Gastrocnemius medialis (tissue), 4 donors: ENCODE measurements around the gene SHISA3. TPM values are rescaled to one million over a fixed set of nuclear protein-coding genes. Genes with fewer than 3 reads are reported as not detected.

Source experiments
- ATAC-seq, 2 donors: fragments of 150-250 bp; one replicate each; pipeline ENCODE4 v1.9.1; 2016
- DNase-seq, 2 donors: peaks; one replicate each; pipeline ENCODE4 v3.0.0-alpha.2; 2019
- H3K27ac ChIP-seq, 4 donors: fragments of 200-600 bp; sonication (generic); 1 replicate in 1 of 4; 2 replicates in 3 of 4; pipeline ENCODE4 v1.5.1; 2016 to 2018; ENCODE audit warnings: mild to moderate bottlenecking in 2 of 4, moderate library complexity in 1 of 4
- H3K27me3 ChIP-seq, 3 donors: fragments of 200-600 bp; sonication (generic) in 2 of 3; 1 replicate in 1 of 3; 2 replicates in 2 of 3; pipeline versions ENCODE4 v1.5.1 to v1.6.0; 2016 to 2019; ENCODE audit warnings: mild to moderate bottlenecking in 1 of 3, moderate library complexity in 1 of 3
- H3K36me3 ChIP-seq, 2 donors: fragments of 200-600 bp; sonication (generic) in 1 of 2; one replicate each; pipeline ENCODE4 v1.5.1; 2017 to 2018
- H3K4me1 ChIP-seq, 2 donors: fragments of 200-600 bp; sonication (generic) in 1 of 2; one replicate each; pipeline ENCODE4 v1.5.1; 2016 to 2017; ENCODE audit warnings: mild to moderate bottlenecking in 2 of 2
- H3K4me3 ChIP-seq, 4 donors: fragments of 200-600 bp; sonication (generic) in 3 of 4; 1 replicate in 1 of 4; 2 replicates in 3 of 4; pipeline ENCODE4 v1.5.1; 2016 to 2019; ENCODE audit warnings: mild to moderate bottlenecking in 2 of 4
- H3K9me3 ChIP-seq, 3 donors: fragments of 200-600 bp; sonication (generic) in 2 of 3; 1 replicate in 1 of 3; 2 replicates in 2 of 3; pipeline ENCODE4 v1.5.1; 2016 to 2019
- CTCF ChIP-seq, 5 experiments: fragments of 450-650 bp in 3 of 5; fragments of 200-600 bp in 2 of 5; sonication (generic) in 2 of 5; IDR thresholded peaks in 4 of 5; conservative IDR thresholded peaks in 1 of 5; 1 replicate in 4 of 5; 2 replicates in 1 of 5; pipeline ENCODE4 v1.5.1; 2016 to 2019; ENCODE audit warnings: antibody characterized with exemption in 5 of 5, mild to moderate bottlenecking in 3 of 5, moderate library complexity in 3 of 5
- POLR2A ChIP-seq, 2 donors: fragments of 450-650 bp; IDR thresholded peaks; one replicate each; pipeline ENCODE4 v1.6.1; 2017; ENCODE audit warnings: antibody characterized with exemption in 2 of 2, mild to moderate bottlenecking in 2 of 2, moderate library complexity in 2 of 2
- in situ Hi-C, 4 donors: fragments of 200-750 bp; cut with MboI; loops; one replicate each; pipeline versions ENCODE4 v1.15.0 to v1.8.0; 2017; ENCODE audit warnings: low sequenced_read_pairs in 4 of 4
- intact Hi-C: fragments of 100-400 bp; cut with DNase I; formaldehyde crosslinking; loops from one replicate; pipeline ENCODE4 v1.15.1; 2023; ENCODE audit warnings: low total_unique reads
- total RNA-seq, 4 donors: library from RNA; depleted of rRNA; stranded (reverse); fragments of >200 nt; gene quantifications; one replicate each; pipeline versions ENCODE4 v1.1.0 to v1.2.3, GENCODE V29; 2016

The SHISA3 gene
- total RNA-seq: 1 to 10 TPM in 3 of 4 donors, under 1 TPM in 1; 0.31 to 2.1 (median 1.2) TPM

- peak within 1 kb of the TSS in 2 of 4 donors; percentile 13 to 43 for H3K27ac ChIP-seq
Measured at GRCh38 chr4:42396752-42397634, at the start of gene SHISA3. Gene SHISA3 (plus strand): TSS chr4:42397488. CDS start chr4:42398057, 569 bp downstream.

GRCh38 chr4:42348247-42348646 lies 49.0 kb upstream of the SHISA3 start:
- DNase-seq: peak in 1 of 2 donors; percentile 34
- ATAC-seq: peak; percentile 49 to 78
- Histone ChIP-seq H3K9me3 (no peaks in the 10 kb centered on the region), H3K4me3 (no peak overlapping the region), H3K27me3 (no peaks in the 10 kb centered on the region), H3K4me1 (no peaks in the 10 kb centered on the region), H3K27ac (peak overlapping the region in 1 of 4 donors; percentile 22), H3K36me3 (no peaks in the 10 kb centered on the region)
- in situ Hi-C loops: no loop called here
- intact Hi-C loops: loop anchor here (10.0 kb wide), 1 partner anchor 63 kb away; no protein-coding TSS in a partner anchor
- TF ChIP-seq CTCF (IDR thresholded peaks at IDR 0.05 in 4 of 5, conservative IDR thresholded peaks at IDR 0.05 in 1 of 5): no peak
- no peak for TF ChIP-seq POLR2A (IDR thresholded peaks at IDR 0.05)

More at GRCh38 chr4:42396752-42397634, at the start of gene SHISA3:
- Histone ChIP-seq H3K4me1 (peaks cover 6 to 28% of the 10 kb centered on the region in 2 donors), H3K4me3 (peak within 1 kb of the TSS; percentile 57 to 86 (median 60)), H3K27me3 (peaks cover 41 to 64% (median 43%) of the 10 kb centered on the region in 3 donors), H3K36me3 (no peaks in the 10 kb centered on the region), H3K9me3 (no peaks in the 10 kb centered on the region)
- intact Hi-C loops: no loop called here
- peak in 1 of 2 donors; percentile 29 for ATAC-seq
- peak in 1 of 2 donors; percentile 5 for DNase-seq
- in situ Hi-C loops: no loop called here
- TF ChIP-seq POLR2A (IDR thresholded peaks at IDR 0.05) (no peak), CTCF (IDR thresholded peaks at IDR 0.05 in 4 of 5, conservative IDR thresholded peaks at IDR 0.05 in 1 of 5) (no peak)

- TF ChIP-seq POLR2A (IDR thresholded peaks at IDR 0.05) (no peak), CTCF (IDR thresholded peaks at IDR 0.05 in 4 of 5, conservative IDR thresholded peaks at IDR 0.05 in 1 of 5) (no peak)
- no peak for DNase-seq
- no peaks in the 10 kb centered on the region for H3K4me1 ChIP-seq
- intact Hi-C loops: loop anchor here (10.0 kb wide), 1 partner anchor 64 kb away; no protein-coding TSS in a partner anchor
- H3K36me3 ChIP-seq: no peaks in the 10 kb centered on the region
- in situ Hi-C loops: no loop called here
- H3K4me3 ChIP-seq: no peak overlapping the region
- peak overlapping the region in 1 of 4 donors; percentile 22 for H3K27ac ChIP-seq
- peak in 1 of 2 donors; percentile 24 for ATAC-seq
- H3K27me3 ChIP-seq: no peaks in the 10 kb centered on the region
- H3K9me3 ChIP-seq: no peaks in the 10 kb centered on the region
Measured at GRCh38 chr4:42348692-42349091, 48.6 kb upstream of the SHISA3 start.

- no peak for DNase-seq
- H3K27me3 ChIP-seq: no peaks in the 10 kb centered on the region
- H3K36me3 ChIP-seq: no peaks in the 10 kb centered on the region
- no peak overlapping the region for H3K4me3 ChIP-seq
- in situ Hi-C loops (no loop called here), intact Hi-C loops (no loop called here)
- no peaks in the 10 kb centered on the region for H3K9me3 ChIP-seq
- no peak overlapping the region for H3K27ac ChIP-seq
- no peak for ATAC-seq
- no peaks in the 10 kb centered on the region for H3K4me1 ChIP-seq
- no peak for TF ChIP-seq POLR2A (IDR thresholded peaks at IDR 0.05)
- TF ChIP-seq CTCF (IDR thresholded peaks at IDR 0.05 in 4 of 5, conservative IDR thresholded peaks at IDR 0.05 in 1 of 5): no peak
Measured at GRCh38 chr4:42350611-42351182, 46.6 kb upstream of the SHISA3 start.
